Esophagus muscularis mucosa (tissue), 4 donors: ENCODE measurements around the gene MOB3A.

Experiments used
- CTCF ChIP-seq, 3 experiments: fragments of 200-600 bp in 2 of 3; fragments of 450-650 bp in 1 of 3; sonication (generic) in 2 of 3; IDR thresholded peaks; one replicate each; pipeline ENCODE4 v1.5.1; 2017 to 2019; ENCODE audit warnings: antibody characterized with exemption in 3 of 3, mild to moderate bottlenecking in 2 of 3, moderate library complexity in 1 of 3
- EP300 ChIP-seq: sonication (generic); formaldehyde crosslinking; IDR thresholded peaks from one replicate; pipeline ENCODE4 v1.6.1; 2017; ENCODE audit warnings: antibody characterized with exemption
- POLR2A ChIP-seq: fragments of 450-650 bp; IDR thresholded peaks from one replicate; pipeline ENCODE4 v1.6.1; 2017; ENCODE audit warnings: antibody characterized with exemption, moderate library complexity, mild to moderate bottlenecking, low read depth
- POLR2AphosphoS5 ChIP-seq, 2 donors: sonication (generic); formaldehyde crosslinking; IDR thresholded peaks; one replicate each; pipeline ENCODE4 v1.6.1; 2017; ENCODE audit warnings: antibody characterized with exemption in 2 of 2

GRCh38 chr19:2114218-2114617 is 18.1 kb upstream of the MOB3A start:
- TF ChIP-seq POLR2AphosphoS5 (IDR thresholded peaks at IDR 0.05) (no peak), CTCF (IDR thresholded peaks at IDR 0.05) (no peak), POLR2A (no peak), EP300 (no peak)
